HCT116 (cell line): ENCODE data around the gene RAX. TPM values are rescaled to one million over a fixed set of nuclear protein-coding genes. Genes with fewer than 3 reads are reported as not detected.

Experiments used
- ATAC-seq: fragments of 200-7000 bp; cut with Tn5 transposase; 2 replicates; pipeline ENCODE4 v1.9.1; 2020; ENCODE audit warnings: mild to moderate bottlenecking, moderate library complexity
- BruUV-seq: library from RNA; stranded (reverse); fragments of 400-500 nt; replicated peaks from 2 replicates; lab custom pipeline; 2021; lab: Mats Ljungman, UMichigan
- CTCF ChIA-PET: fragments of 300-600 bp; sonication (Branson Sonifier 250); formaldehyde crosslinking; loops from one replicate; lab custom pipeline; 2021; ENCODE audit warnings: antibody characterized with exemption; lab: Charles Lee
- POLR2A ChIA-PET: fragments of 300-600, 350-600 bp; sonication (Branson Sonifier 250); formaldehyde crosslinking; loops from one replicate; lab custom pipeline; 2021; ENCODE audit warnings: antibody characterized with exemption; lab: Charles Lee
- RAD21 ChIA-PET, 2 experiments: fragments of 300-600 bp; sonication (Branson Sonifier 250); formaldehyde crosslinking; loops; one replicate each; lab custom pipeline; 2023; ENCODE audit warnings: low total read pairs in 2 of 2; ENCODE audit not compliant: uncharacterized antibody in 2 of 2, unreplicated experiment in 2 of 2, low non-redundant PET in 1 of 2; lab: Charles Lee
- DNase-seq: peaks from one replicate; pipeline ENCODE4 v3.0.0-alpha.2; 2010; ENCODE audit warnings: low read depth, low spot score
- H2AFZ ChIP-seq: fragments of 200-600 bp; shearing (Covaris generic), sonication (generic); 2 replicates; pipeline ENCODE4 v1.6.1; 2017; ENCODE audit warnings: low read depth, mixed run types, mixed read lengths, antibody characterized with exemption, low read length; ENCODE audit not compliant: poor library complexity, severe bottlenecking
- H3K27ac ChIP-seq: 2 replicates; pipeline ENCODE4 v1.5.1; 2012; ENCODE audit warnings: low read depth, low read length
- H3K27me3 ChIP-seq: fragments of 200-600 bp; sonication (generic); 2 replicates; pipeline ENCODE4 v1.6.1; 2016; ENCODE audit warnings: mixed run types, low read length, mixed read lengths; ENCODE audit not compliant: insufficient read depth
- H3K36me3 ChIP-seq, 2 experiments: fragments of 200-500 bp in 1 of 2; fragments of 200-600 bp in 1 of 2; sonication (Bioruptor generic) in 1 of 2; sonication (generic) in 1 of 2; 2 replicates each; pipeline versions ENCODE4 v1.5.1 to v1.6.1; 2014 to 2016; ENCODE audit warnings: low read length in 2 of 2, inconsistent platforms in 1 of 2, mixed read lengths in 1 of 2, mixed run types in 1 of 2; ENCODE audit not compliant: insufficient read depth in 2 of 2, control insufficient read depth in 1 of 2
- H3K4me1 ChIP-seq, 2 experiments: fragments of 200-600 bp in 1 of 2; sonication (generic) in 1 of 2; 2 replicates each; pipeline versions ENCODE4 v1.5.1 to v1.6.1; 2012 to 2017; ENCODE audit warnings: low read length in 2 of 2, inconsistent platforms in 1 of 2, mild to moderate bottlenecking in 1 of 2, mixed read lengths in 1 of 2, mixed run types in 1 of 2, moderate library complexity in 1 of 2; ENCODE audit not compliant: insufficient read depth in 2 of 2, control insufficient read depth in 1 of 2
- H3K4me2 ChIP-seq: fragments of 200-600 bp; sonication (generic); 2 replicates; pipeline ENCODE4 v1.6.1; 2017; ENCODE audit warnings: mixed run types, low read length, mixed read lengths
- H3K4me3 ChIP-seq, 2 experiments: fragments of 200-600 bp in 1 of 2; sonication (generic) in 1 of 2; replicated peaks in 1 of 2; 2 replicates each; pipeline ENCODE4 v1.5.1; 2011 to 2016; ENCODE audit warnings: low read length in 2 of 2, control low read depth in 1 of 2, low read depth in 1 of 2, mild to moderate bottlenecking in 1 of 2, mixed read lengths in 1 of 2, mixed run types in 1 of 2
- H3K79me2 ChIP-seq: fragments of 200-600 bp; sonication (generic); 2 replicates; pipeline ENCODE4 v1.6.1; 2017; ENCODE audit warnings: mild to moderate bottlenecking, mixed run types, low read length, moderate library complexity, mixed read lengths; ENCODE audit not compliant: insufficient read depth
- H3K9ac ChIP-seq: fragments of 200-600 bp; sonication (generic); 2 replicates; pipeline ENCODE4 v1.6.1; 2016; ENCODE audit warnings: low read length, mixed read lengths
- H3K9me2 ChIP-seq: fragments of 200-600 bp; sonication (generic), shearing (Covaris generic); 2 replicates; pipeline ENCODE4 v1.6.1; 2017; ENCODE audit warnings: mixed run types, mild to moderate bottlenecking, moderate library complexity; ENCODE audit not compliant: insufficient read depth
- H3K9me3 ChIP-seq, 2 experiments: fragments of 200-500 bp in 1 of 2; fragments of 200-600 bp in 1 of 2; sonication (Bioruptor generic) in 1 of 2; sonication (generic) in 1 of 2; 2 replicates each; pipeline ENCODE4 v1.6.1; 2014 to 2017; ENCODE audit warnings: low read length in 2 of 2, mixed read lengths in 2 of 2, inconsistent platforms in 1 of 2, low read depth in 1 of 2, mild to moderate bottlenecking in 1 of 2, mixed run types in 1 of 2, moderate library complexity in 1 of 2; ENCODE audit not compliant: control insufficient read depth in 1 of 2, insufficient read depth in 1 of 2
- H4K20me1 ChIP-seq: fragments of 200-600 bp; sonication (generic), shearing (Covaris generic); 2 replicates; pipeline ENCODE4 v1.6.1; 2017; ENCODE audit warnings: mixed run types, mild to moderate bottlenecking, moderate library complexity; ENCODE audit not compliant: insufficient read depth
- CEBPB ChIP-seq: IDR thresholded peaks from 2 replicates; pipeline ENCODE4 v1.6.1; 2012; ENCODE audit warnings: low read depth
- ELF1 ChIP-seq: IDR thresholded peaks from 2 replicates; pipeline ENCODE4 v1.6.1; 2012; ENCODE audit warnings: low read depth, borderline replicate concordance
- EZH2 ChIP-seq: fragments of 200-600 bp; sonication (generic); IDR thresholded peaks from 2 replicates; pipeline ENCODE4 v1.6.1; 2017; ENCODE audit warnings: antibody characterized with exemption, mixed run types
- POLR2A ChIP-seq: IDR thresholded peaks from 2 replicates; pipeline ENCODE4 v1.7.0; 2011; ENCODE audit warnings: borderline replicate concordance; ENCODE audit not compliant: insufficient read depth, insufficient read length; ENCODE audit errors: extremely low read depth
- RAD21 ChIP-seq: IDR thresholded peaks from 2 replicates; pipeline ENCODE4 v1.6.1; 2012; ENCODE audit warnings: low read depth, mild to moderate bottlenecking
- SP1 ChIP-seq: IDR thresholded peaks from 2 replicates; pipeline ENCODE4 v1.6.1; 2012; ENCODE audit warnings: low read depth
- SRF ChIP-seq: IDR thresholded peaks from 2 replicates; pipeline ENCODE4 v1.6.1; 2012; ENCODE audit warnings: low read depth
- YY1 ChIP-seq: IDR thresholded peaks from 2 replicates; pipeline ENCODE4 v1.6.1; 2011; ENCODE audit warnings: low read length, low read depth, moderate library complexity, mild to moderate bottlenecking; ENCODE audit not compliant: insufficient replicate concordance; ENCODE audit errors: extremely low read depth
- intact Hi-C: fragments of 100-400 bp; cut with micrococcal nuclease; formaldehyde crosslinking; loops from 2 replicates; pipeline ENCODE4 v1.10.0; 2022
- total RNA-seq: library from RNA; stranded (reverse); gene quantifications from one replicate; pipeline ENCODE4 v1.2.1, GENCODE V29; 2021; ENCODE audit not compliant: unreplicated experiment

Gene RAX
- total RNA-seq, 1 experiment from 2014 or later = not detected

GRCh38 chr18:59300676-59301285 is 27.5 kb upstream of the RAX start:
- intact Hi-C loops = no loop called here
- ChIA-PET POLR2A (interaction anchor here (1.1 kb wide), 1 partner anchor 11 kb away, joined by 3 read pairs; no protein-coding TSS in a partner anchor), RAD21 (no interaction called here), CTCF (interaction anchor here (1.7 kb wide), 1 partner anchor 101 kb away, joined by 3 read pairs; no protein-coding TSS in a partner anchor)
- H3K9ac ChIP-seq = no peak overlapping the region
- no TSS peak for BruUV-seq
- no peaks in the 10 kb centered on the region for H3K9me3 ChIP-seq
- ATAC-seq = peak; percentile 34; the same call in 1 of the 2 replicates
- DNase-seq = no peak
- no peak overlapping the region for H2AFZ ChIP-seq
- TF ChIP-seq SP1 (peak; percentile 20; the same call in 1 of the 2 replicates), SRF (no peak)
- no peaks in the 10 kb centered on the region for H3K79me2 ChIP-seq
- no peaks in the 10 kb centered on the region for H4K20me1 ChIP-seq
- H3K9me2 ChIP-seq = no peaks in the 10 kb centered on the region
- peaks cover 11% of the 10 kb centered on the region; the same call in 1 of the 2 replicates for H3K27me3 ChIP-seq
- no peak overlapping the region for H3K27ac ChIP-seq
- no peaks in the 10 kb centered on the region for H3K36me3 ChIP-seq
- no peak overlapping the region for H3K4me3 ChIP-seq
- peak overlapping the region; percentile 38 for H3K4me2 ChIP-seq
- peaks cover 0 to 10% of the 10 kb centered on the region in 2 experiments; a peak in 2 of 4 replicates for H3K4me1 ChIP-seq

GRCh38 chr18:59298871-59299270 is 25.6 kb upstream of the RAX start:
- TF ChIP-seq EZH2 = no peak
- TF ChIP-seq POLR2A = no peak
- TF ChIP-seq RAD21 = no peak
- no peak for TF ChIP-seq YY1
- TF ChIP-seq ELF1 = no peak
- no peak for TF ChIP-seq CEBPB
- H3K4me2 ChIP-seq = no peak overlapping the region
- H3K36me3 ChIP-seq = no peaks in the 10 kb centered on the region
- RAD21 ChIA-PET = no interaction called here
- POLR2A ChIA-PET = no interaction called here
- ATAC-seq = no peak
- no peaks in the 10 kb centered on the region for H4K20me1 ChIP-seq
- H3K9me2 ChIP-seq = no peaks in the 10 kb centered on the region
- H2AFZ ChIP-seq = no peak overlapping the region
- H3K27me3 ChIP-seq = peaks cover 29% of the 10 kb centered on the region; the same call in 1 of the 2 replicates
- no peaks in the 10 kb centered on the region for H3K9me3 ChIP-seq
- BruUV-seq = no TSS peak
- H3K4me1 ChIP-seq = peaks cover 0 to 10% of the 10 kb centered on the region in 2 experiments; a peak in 2 of 4 replicates
- intact Hi-C loops = no loop called here
- DNase-seq = no peak
- no peaks in the 10 kb centered on the region for H3K79me2 ChIP-seq
- CTCF ChIA-PET = interaction anchor here (1.5 kb wide), 1 partner anchor 9 kb away, joined by 3 read pairs; no protein-coding TSS in a partner anchor
- no peak overlapping the region for H3K27ac ChIP-seq
- no peak overlapping the region for H3K4me3 ChIP-seq
- no peak overlapping the region for H3K9ac ChIP-seq
